Gastroesophageal sphincter (tissue), 4 donors: ENCODE measurements around the gene EPHA7. TPM values are rescaled to one million over a fixed set of nuclear protein-coding genes. Genes with fewer than 3 reads are reported as not detected.

Experiments
- ATAC-seq: fragments of 150-250 bp; one replicate; pipeline ENCODE4 v1.9.1; 2016; ENCODE audit warnings: mild to moderate bottlenecking, moderate library complexity
- H3K27ac ChIP-seq, 4 donors: fragments of 200-600 bp; sonication (generic) in 3 of 4; 1 replicate in 3 of 4; 2 replicates in 1 of 4; pipeline ENCODE4 v1.5.1; 2016 to 2019
- H3K27me3 ChIP-seq: fragments of 200-600 bp; sonication (generic); one replicate; pipeline ENCODE4 v1.5.1; 2019
- H3K36me3 ChIP-seq, 2 donors: fragments of 200-600 bp; sonication (generic); one replicate each; pipeline ENCODE4 v1.5.1; 2019; ENCODE audit warnings: control low read depth in 1 of 2
- H3K4me1 ChIP-seq, 3 donors: fragments of 200-600 bp; sonication (generic); 1 replicate in 2 of 3; 2 replicates in 1 of 3; pipeline ENCODE4 v1.5.1; 2016 to 2019; ENCODE audit warnings: control low read depth in 2 of 3
- H3K4me3 ChIP-seq, 2 donors: fragments of 200-600 bp; sonication (generic); one replicate each; pipeline ENCODE4 v1.5.1; 2019; ENCODE audit warnings: mild to moderate bottlenecking in 1 of 2, moderate library complexity in 1 of 2
- H3K9me3 ChIP-seq, 3 donors: fragments of 200-600 bp; sonication (generic); one replicate each; pipeline ENCODE4 v1.5.1; 2017 to 2019; ENCODE audit warnings: control low read depth in 2 of 3
- CTCF ChIP-seq, 4 experiments: fragments of 200-600 bp in 2 of 4; fragments of 450-650 bp in 2 of 4; sonication (generic) in 1 of 4; IDR thresholded peaks; one replicate each; pipeline ENCODE4 v1.5.1; 2017 to 2019; ENCODE audit warnings: antibody characterized with exemption in 4 of 4, mild to moderate bottlenecking in 2 of 4, moderate library complexity in 2 of 4
- EP300 ChIP-seq: sonication (generic); formaldehyde crosslinking; IDR thresholded peaks from one replicate; pipeline ENCODE4 v1.6.1; 2017; ENCODE audit warnings: antibody characterized with exemption, mild to moderate bottlenecking
- POLR2A ChIP-seq, 2 donors: fragments of 450-650 bp; IDR thresholded peaks; one replicate each; pipeline ENCODE4 v1.6.1; 2017; ENCODE audit warnings: antibody characterized with exemption in 2 of 2, mild to moderate bottlenecking in 2 of 2, moderate library complexity in 1 of 2
- POLR2AphosphoS5 ChIP-seq: sonication (generic); formaldehyde crosslinking; IDR thresholded peaks from one replicate; pipeline ENCODE4 v1.6.1; 2017; ENCODE audit warnings: antibody characterized with exemption
- WGBS, 2 donors: methylation state at CpG; one replicate each; pipeline ENCODE4 v1.1.5; 2018; ENCODE audit warnings: low coverage in 1 of 2; 5-methylcytosine and 5-hydroxymethylcytosine counted together
- total RNA-seq, 4 donors: library from RNA; depleted of rRNA; stranded (reverse); fragments of >200 nt; gene quantifications; one replicate each; pipeline ENCODE4 v1.1.0, GENCODE V29; 2016

The EPHA7 gene
- total RNA-seq, 4 donors from 2014 or later = 71.6 to 210 (median 175) TPM

GRCh38 chr6:93319304-93319703 lies 100.1 kb downstream of the EPHA7 start:
- Histone ChIP-seq H3K27me3 (no peaks in the 10 kb centered on the region), H3K27ac (no peak overlapping the region), H3K36me3 (no peaks in the 10 kb centered on the region), H3K4me3 (no peak overlapping the region), H3K9me3 (no peaks in the 10 kb centered on the region), H3K4me1 (peaks cover 0 to 18% (median 0%) of the 10 kb centered on the region in 3 donors)
- TF ChIP-seq CTCF (IDR thresholded peaks at IDR 0.05) (no peak), POLR2A (IDR thresholded peaks at IDR 0.05) (no peak), POLR2AphosphoS5 (no peak), EP300 (no peak)
- WGBS, 2 donors = 64 to 67% methylated on average over 2 of the region's 2 CpGs
- no peak for ATAC-seq

DNA sequence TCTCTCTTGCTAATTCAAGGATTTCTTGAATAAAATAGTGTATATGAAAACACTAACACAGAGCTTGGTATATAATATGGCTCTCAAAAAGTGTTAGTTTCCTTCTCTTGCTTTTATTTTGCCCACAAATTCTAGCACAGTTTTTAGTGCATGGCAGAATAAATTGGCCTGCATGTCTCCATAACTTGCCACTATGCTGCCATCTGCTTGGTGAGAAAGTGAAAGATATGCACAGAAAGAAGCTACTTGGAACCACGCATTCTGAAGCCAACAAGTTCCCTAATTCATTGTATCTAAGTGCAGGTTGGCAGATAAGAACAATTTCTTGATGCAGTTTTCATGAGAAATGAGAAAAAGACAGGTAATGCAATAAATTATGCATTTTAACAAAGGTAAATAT lies 101.2 kb downstream of the EPHA7 start:
- no peak overlapping the region for H3K27ac ChIP-seq
- H3K4me1 ChIP-seq = peaks cover 0 to 18% (median 0%) of the 10 kb centered on the region in 3 donors
- ATAC-seq = no peak
- no peaks in the 10 kb centered on the region for H3K27me3 ChIP-seq
- TF ChIP-seq CTCF (IDR thresholded peaks at IDR 0.05) (no peak), POLR2A (IDR thresholded peaks at IDR 0.05) (no peak), EP300 (no peak), POLR2AphosphoS5 (no peak)
- no peaks in the 10 kb centered on the region for H3K36me3 ChIP-seq
- no peaks in the 10 kb centered on the region for H3K9me3 ChIP-seq
- WGBS, 2 donors = 89 to 100% methylated on average over 1 of the region's 1 CpG
- no peak overlapping the region for H3K4me3 ChIP-seq

- Histone ChIP-seq H3K27ac (no peak overlapping the region), H3K4me3 (no peak overlapping the region), H3K4me1 (peaks cover 0 to 18% (median 0%) of the 10 kb centered on the region in 3 donors), H3K27me3 (no peaks in the 10 kb centered on the region), H3K9me3 (no peaks in the 10 kb centered on the region), H3K36me3 (no peaks in the 10 kb centered on the region)
- ATAC-seq = no peak
- TF ChIP-seq POLR2AphosphoS5 (no peak), CTCF (IDR thresholded peaks at IDR 0.05) (no peak), POLR2A (IDR thresholded peaks at IDR 0.05) (no peak), EP300 (no peak)
Measured at GRCh38 chr6:93317592-93317991, 101.8 kb downstream of the EPHA7 start.

DNA sequence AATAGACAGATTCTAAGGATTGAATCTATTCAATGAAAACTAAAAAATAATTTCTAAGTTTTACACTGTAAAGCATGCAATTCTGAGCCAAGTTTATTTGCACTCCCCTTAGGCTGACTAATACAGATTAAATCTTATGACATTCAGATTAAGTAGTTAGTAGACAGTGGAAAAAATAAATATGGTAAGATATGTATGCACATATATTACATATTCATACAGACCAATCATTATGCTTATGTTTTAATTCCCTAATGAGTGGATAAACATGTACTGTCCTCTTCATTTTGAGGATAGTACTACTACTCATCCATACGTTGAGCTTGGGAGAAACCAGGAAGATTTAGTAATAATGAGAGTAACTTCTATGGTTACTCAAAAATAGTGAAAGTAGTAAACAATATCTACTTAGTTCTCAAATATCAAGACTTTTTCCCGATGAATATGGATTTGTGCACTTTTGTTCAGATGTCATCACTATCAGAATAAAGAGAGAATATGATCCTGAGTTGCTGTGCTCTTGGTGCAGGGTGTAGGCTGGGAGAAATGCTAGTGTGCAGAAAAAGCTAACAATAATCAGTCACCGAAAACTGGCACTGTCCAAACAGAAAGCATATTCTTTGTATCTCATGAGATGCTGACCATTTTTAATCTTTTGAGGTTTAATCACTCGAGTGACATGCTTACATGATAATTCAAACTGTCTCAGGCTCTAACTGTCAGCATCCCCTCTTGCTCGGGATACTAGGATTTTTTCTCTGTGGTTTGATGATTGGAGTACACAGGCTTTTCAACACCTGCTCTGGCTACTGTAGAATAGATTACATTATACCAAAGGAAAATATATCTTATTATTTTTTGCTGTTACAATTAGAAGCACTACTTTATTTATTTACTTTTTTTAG lies 111.6 kb downstream of the EPHA7 start:
- Histone ChIP-seq H3K4me1 (peaks cover 0 to 15% (median 0%) of the 10 kb centered on the region in 3 donors), H3K4me3 (no peak overlapping the region), H3K27me3 (no peaks in the 10 kb centered on the region), H3K27ac (no peak overlapping the region), H3K36me3 (no peaks in the 10 kb centered on the region), H3K9me3 (no peaks in the 10 kb centered on the region)
- WGBS, 2 donors = 18 to 46% methylated on average over 5 of the region's 5 CpGs
- ATAC-seq = no peak
- TF ChIP-seq POLR2AphosphoS5 (no peak), EP300 (no peak), POLR2A (IDR thresholded peaks at IDR 0.05) (no peak), CTCF (IDR thresholded peaks at IDR 0.05) (no peak)

GRCh38 chr6:93305088-93305487 lies 114.3 kb downstream of the EPHA7 start:
- no peaks in the 10 kb centered on the region for H3K27me3 ChIP-seq
- no peak overlapping the region for H3K4me3 ChIP-seq
- TF ChIP-seq POLR2AphosphoS5 = no peak
- no peak overlapping the region for H3K27ac ChIP-seq
- H3K9me3 ChIP-seq = no peaks in the 10 kb centered on the region
- H3K4me1 ChIP-seq = peaks cover 0 to 25% (median 0%) of the 10 kb centered on the region in 3 donors
- H3K36me3 ChIP-seq = no peaks in the 10 kb centered on the region
- no peak for ATAC-seq
